NCI-H510A treated with DMSO at 0.1 percent for 48 hours (cell line): ENCODE data around the gene MSX1.
"Not testable (repeated sequence)": the region's sequence is repeated elsewhere in the genome, so short reads cannot be mapped to it uniquely, and the experiment has no call there.

Experiments used
- DNase-seq: peaks from one replicate; lab custom pipeline; 2025; lab: John Stamatoyannopoulos, UW

The MSX1 gene

DNA sequence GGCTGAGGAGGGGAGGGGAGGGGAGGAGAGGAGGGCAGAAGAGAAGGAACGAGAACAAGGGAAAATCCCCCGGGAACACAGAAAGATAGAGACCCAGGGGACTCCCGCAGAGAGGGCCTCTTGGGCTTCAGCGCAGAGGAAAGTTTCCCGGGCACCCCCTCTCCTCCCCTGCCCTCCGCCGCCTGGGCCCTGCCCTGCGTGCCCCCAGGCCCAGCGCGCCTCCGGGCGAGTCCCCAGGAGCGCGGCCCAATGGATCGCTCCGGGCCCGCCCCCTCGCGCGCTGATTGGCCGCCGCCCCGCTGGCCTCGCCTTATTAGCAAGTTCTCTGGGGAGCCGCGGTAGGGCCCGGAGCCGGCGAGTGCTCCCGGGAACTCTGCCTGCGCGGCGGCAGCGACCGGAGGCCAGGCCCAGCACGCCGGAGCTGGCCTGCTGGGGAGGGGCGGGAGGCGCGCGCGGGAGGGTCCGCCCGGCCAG is at the start of gene MSX1:
Gene MSX1 (plus strand): TSS at position 341 of the 474 bp plus-strand sequence. CDS start 235 bp downstream, outside the sequence.
- peak; percentile 75 for DNase-seq

DNA sequence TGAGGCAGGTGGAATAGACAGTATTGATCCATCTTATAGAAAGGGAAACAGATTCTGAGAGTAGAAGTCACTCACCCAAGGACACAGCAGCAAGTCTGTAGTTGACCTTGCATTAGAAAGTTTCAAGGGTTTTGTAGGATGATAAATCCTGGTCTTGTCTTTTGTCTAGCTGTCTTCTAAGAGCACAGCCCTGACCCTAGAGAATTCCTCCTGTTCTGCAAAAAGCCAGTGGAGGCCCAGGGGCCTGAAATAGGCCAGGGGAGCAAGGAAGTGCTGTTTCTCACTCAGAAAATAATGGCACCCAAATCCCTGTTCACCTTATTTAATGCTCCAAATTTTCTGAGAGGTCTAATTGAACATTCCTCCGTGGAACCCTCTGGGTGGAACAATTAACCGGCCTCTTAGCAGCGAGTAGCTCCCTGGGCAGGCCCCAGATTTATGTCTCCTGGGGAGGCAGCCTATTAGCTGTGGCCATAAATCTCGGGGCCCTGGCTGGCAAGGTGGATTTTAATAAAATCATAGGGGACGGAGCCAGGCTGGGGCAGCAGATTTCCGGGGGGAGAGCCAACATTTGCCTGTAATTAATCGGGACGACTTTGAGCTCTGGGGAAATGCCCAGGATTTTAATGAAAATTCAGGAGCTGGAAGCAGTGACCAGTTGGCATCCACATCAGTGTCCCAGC is 49.2 kb upstream of the MSX1 start:
- no peak for DNase-seq

DNA sequence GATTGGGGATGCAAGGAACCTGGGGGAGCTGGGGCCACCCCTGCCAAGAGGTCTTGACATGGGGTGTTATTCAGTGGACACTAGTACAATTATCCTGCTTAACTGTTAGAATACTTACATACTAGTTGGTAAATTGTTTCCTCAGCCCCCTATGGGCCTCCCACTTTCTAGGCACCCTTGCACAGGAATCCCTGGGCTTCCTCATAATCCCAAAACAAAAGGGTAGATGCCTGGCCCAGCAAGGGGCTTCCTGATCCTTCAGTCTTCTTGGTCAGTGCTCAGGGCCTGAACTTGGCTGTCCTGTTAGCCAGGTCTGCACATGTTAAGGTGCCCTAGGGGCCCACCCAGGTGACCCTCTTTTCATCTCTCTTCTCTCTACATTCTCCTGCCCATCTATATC is 48.7 kb upstream of the MSX1 start:
- DNase-seq = no peak

DNA sequence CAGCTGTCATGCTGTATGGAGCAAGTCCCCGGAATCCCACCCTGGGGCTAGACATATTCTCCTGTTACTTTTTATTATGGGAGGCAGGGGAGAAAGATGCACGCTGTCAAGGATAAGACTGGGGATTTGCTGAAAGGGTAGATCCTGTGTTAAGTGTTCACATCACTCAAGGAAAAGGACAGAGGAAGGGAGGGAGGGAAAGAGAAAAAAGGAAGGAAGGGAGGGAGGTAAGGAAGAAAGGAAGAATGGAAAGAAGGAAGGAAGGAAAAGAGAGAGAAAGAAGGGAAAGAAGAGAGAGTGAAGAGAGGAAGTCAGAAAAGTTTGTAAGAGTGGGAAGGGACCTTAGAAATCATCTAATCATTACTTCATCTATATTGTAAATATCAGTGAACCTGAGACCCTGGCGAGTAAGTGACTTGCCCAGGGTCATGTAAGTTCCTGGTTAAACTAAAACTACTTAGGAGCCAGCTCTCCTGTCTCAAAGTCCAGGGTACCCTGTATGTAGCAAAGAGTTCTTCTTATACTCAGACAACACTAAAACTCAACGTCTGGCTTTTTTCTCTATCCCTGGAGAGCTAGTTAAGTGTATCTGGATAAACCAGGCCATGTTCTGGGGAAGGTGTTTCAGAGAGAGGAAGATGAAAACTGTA is 47.2 kb upstream of the MSX1 start:
- no peak for DNase-seq

DNA sequence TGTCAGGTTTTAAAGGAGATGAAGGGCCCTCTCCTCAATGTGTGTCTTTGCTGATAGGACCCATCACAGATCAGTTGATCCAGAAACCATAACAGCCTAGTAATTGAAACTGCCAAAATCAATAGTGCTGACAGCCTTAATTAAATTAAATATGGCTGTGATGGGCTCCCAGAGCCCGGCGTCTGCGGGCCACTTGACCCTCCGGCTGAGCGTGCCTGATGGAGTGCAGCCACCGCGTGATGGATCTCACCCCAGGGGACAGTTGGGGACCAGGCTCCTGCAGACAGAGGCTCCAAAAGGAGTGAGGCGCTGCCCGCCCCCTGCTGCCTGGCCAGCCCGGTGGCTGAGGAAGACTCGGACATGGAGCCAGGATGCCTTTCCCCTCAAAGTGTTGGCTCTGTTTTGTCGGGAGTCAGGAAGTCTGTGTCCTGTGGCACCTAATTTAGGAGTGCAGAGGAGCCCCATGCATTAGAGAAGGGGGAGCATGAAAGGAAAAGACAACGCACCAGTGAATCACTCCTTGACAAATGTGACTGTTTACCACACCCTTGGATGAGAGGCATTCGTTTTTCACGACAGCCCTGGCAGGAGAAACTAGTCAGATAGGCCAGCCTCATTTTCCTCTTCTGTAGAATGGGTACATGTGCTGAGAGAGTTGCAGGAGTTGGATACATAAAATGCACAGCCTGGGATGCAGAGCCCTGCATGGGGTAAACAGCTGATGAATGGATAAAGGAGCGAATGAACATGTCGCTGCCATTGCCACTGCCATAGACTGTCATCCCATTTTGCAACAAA is 40.9 kb upstream of the MSX1 start:
- no peak for DNase-seq

DNA sequence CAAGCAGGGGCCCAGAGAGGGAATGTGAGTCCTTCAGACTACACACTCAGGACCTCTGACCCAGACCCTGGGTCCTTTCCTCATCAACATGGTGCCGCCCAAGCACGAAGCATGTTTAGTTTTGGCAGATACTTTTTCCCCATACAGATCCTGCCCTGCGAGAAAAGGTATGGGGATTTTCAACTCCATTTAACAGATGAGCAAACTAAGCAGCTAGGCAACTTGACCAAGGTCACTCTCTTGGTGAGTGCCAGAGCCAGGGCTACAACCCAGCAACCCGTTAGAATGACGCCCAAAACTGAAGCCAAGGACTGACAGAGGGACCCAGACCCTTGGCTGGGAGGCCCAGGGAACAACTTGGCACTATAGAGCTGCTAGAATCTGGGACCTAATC is 40.3 kb upstream of the MSX1 start:
- DNase-seq = no peak

DNA sequence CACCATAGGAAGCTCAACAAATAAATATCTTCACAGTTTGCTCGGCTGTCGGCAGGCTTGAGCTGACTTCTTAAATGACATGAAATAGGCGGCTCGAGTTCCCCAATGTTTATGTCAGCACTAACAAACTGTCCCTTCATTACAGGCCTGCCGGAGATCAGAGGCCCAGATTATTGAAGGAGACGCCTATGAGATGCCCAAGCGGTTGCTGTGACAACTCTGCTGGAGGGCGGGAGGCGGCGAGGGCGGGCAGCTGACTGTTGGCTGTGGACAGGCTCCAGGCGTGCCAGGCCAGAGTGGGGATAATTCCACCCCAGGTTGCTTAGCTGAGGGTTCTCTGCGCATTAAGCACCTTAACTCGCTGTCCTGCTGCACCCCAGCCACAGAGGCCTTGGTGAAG is 39.2 kb upstream of the MSX1 start:
- DNase-seq = no peak

DNA sequence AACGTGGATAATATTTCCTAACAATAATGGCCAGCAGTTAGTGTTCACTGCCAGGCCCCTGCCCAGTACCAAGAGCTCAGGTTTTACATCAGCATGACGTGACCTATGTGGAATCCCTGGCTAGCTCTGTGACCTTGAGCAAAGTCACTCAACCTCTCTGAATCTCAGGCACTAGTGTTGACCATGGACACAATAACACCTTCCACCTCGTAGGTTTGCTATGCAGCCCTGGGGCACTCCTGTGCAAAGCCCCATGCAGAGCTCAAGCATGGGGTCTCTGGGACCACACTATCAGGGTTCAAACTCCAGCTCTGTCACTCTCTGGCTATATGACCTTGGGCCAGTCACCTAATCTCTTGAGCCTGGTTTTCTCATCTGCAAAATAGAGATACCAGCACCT is 38.7 kb upstream of the MSX1 start:
- DNase-seq = no peak

DNA sequence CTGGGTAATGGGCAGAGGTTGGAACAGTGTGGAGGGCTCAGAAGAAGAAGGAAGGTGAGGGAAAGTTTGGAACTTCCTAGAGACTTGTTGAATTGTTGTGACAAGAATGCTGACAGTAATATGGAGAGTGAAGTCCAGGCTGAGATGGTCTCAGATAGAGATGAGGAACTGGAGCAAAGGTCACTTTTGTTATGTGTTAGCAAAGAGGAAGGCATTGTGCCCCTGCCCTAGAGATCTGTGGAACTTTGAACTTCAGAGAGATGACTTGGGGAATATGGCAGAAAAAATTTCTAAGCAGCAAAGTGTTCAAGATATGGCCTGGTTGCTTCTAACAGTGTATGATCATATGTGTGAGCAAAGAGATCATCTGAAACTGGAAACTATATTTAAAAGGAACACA is 37.9 kb upstream of the MSX1 start:
- DNase-seq = no peak

DNA sequence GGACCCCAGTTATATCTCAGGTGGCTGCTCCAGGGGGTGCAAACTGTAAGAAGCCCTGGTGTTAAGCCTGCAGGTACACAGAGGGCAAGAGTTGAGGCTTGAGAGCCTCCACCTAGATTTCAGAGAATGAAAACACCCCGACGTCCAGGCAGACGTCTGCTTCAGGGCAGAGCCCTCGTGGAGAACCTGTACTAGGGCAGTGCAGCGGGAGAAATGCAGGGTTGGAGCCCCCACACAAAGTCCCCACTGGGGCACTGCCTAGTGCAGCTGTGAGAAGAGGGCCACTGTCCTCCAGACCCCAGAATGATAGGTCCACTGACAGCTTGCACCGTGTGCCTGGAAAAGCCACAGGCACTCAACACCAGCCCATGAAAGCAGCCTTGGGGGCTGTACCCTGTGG is 37.2 kb upstream of the MSX1 start:
- DNase-seq = not testable (repeated sequence)

DNA sequence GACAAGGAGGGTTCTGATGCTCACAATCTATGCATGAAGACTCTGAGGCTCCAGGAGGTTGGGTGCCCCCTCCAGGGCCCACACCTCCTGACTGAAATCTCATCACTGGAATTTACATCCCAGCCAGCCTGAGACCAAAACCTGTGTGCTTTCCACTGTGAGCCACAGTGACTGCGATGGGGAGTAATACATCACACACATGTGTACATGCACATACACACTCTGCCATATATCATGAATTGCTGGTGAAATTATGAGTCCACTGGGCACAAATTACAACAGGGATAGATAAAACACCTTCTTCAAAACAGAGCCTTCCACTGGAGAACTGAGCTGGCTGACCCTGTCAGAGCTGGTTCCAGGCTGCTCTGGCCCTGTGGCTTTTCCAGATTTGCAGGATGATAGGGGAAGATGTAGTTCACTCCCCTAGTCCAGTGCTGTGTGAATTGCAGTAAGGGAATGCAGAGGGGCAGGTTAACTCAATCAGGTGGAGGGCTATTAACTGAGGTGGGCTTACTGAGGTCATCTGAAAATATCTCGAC is 35.8 kb upstream of the MSX1 start:
- DNase-seq = no peak

DNA sequence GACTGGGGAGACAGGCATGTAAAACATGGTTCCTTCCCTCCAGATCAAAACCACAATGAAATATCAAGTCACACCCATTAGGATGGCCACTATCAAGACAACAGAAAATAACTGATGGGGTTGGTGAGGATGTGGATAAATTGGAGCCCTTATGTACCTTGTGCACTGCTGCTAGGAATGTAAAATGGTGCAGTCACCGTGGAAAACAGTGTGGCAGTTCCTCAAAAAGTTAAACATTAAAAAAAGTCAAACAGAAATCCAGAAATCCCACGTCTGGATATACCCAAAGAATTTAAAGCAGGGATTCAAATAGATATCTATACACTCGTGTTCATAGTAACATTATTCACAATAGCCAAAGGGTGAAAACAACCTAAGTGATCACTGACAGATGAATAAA is 35.2 kb upstream of the MSX1 start:
- no peak for DNase-seq

DNA sequence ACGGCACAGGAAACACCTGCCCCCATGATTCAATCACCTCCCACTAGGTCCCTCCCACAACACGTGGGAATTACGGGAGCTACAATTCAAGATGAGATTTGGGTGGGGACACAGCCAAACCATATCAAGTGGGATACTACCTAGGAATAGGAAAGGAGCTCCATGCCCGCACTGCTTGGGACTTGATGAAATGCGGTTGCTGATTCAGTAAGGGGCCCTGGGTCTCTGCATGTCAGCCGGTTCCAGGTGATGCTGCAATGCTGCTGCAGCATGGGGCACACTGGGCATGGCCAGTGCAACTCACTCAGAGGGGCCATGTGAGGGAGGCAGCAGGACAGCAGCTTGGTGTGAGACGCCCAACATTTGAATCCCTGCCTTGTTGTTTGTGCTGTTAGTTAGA is 34.0 kb upstream of the MSX1 start:
- no peak for DNase-seq

DNA sequence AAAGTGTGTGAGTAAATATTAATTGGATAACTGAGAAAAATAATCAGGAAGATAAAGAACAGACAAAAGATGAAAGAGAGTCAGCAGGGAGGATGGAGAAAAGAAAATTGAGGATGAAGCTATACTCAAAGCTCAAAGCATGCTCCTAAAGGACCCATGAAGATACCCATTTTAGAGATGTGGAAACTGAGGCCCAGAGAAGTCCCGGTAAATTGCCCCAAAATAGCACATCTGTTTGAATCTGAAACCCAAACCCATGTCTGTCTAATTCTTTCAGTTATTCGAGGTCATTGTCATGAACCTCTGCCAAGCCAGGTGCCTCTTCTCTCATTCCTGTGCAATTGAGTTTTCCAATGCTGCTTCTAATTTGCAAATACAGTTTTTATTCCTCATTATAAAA is 29.6 kb upstream of the MSX1 start:
- DNase-seq = no peak

DNA sequence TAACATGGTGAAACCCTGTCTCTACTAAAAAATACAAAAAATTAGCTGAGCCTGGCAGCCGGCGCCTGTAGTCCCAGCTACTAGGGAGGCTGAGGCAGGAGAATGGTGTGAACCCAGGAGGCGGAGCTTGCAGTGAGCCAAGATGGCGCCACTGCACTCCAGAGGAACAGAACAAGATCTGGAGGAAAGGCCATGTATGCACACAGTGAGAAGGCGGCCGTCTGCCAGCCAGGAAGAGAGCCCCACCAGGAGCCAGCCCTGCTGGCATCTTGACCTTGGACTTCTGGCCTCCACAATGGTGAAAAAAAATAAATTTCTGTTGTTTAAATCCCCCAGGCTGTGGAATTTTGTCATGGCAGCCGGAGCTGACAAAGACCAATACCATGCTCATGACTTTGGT is 28.2 kb upstream of the MSX1 start:
- DNase-seq = no peak

DNA sequence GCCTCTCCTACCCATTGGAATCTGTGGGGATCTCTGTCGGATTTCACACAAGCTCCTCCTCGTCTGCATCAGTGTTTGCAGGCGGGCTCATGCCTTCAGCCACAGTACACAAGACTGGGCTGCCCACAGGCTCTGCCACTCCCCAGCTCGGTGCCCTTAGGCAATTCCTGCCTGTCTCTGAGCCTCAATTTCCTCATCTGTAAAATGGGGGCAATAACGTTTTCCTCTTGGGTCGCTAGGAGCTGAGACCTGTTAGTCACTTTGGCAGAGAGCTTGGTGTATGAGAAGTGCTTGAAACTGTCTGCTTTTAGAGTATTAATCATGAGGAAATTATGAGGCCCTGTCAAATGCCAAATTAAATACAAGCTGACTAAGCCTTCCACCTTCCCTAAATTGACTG is 27.6 kb upstream of the MSX1 start:
- no peak for DNase-seq

DNA sequence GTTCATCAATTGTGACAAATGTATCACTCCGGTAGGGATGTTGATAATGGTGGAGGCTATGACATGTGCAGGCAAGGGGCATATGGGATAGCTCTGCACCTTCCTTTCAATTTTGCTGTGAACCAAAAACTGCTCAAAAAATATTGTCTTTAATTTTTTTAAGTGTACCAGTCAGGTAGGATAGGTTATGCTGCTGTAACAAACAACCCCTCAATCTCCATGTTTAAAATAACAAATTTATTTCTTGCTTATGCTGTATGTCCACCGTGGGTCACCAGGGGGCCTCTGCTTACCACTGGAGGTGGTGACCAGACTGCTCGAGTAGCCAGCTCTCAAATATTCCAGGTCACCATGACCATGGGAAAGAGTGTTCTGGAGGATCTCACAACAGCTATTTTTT is 23.4 kb upstream of the MSX1 start:
- DNase-seq = no peak

DNA sequence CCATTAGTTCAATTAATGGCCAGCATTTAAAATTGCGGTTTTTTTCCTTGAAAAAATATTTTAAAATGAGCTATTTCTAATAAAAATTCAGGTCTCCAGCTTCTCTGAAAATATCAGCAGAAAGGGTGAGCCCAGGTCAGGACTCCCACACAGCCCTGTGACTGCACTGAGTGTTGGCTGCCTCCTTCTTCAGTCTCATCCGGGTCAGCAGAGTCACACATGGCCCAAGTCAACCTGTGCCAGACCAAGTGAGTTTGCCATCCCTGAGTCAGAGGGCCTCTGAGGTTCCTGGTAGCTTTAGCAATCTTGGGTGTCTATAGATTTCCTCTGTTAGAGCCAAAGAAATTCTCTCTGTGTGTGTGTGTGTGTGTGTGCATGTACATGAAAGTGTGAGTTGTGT is 22.1 kb upstream of the MSX1 start:
- no peak for DNase-seq

DNA sequence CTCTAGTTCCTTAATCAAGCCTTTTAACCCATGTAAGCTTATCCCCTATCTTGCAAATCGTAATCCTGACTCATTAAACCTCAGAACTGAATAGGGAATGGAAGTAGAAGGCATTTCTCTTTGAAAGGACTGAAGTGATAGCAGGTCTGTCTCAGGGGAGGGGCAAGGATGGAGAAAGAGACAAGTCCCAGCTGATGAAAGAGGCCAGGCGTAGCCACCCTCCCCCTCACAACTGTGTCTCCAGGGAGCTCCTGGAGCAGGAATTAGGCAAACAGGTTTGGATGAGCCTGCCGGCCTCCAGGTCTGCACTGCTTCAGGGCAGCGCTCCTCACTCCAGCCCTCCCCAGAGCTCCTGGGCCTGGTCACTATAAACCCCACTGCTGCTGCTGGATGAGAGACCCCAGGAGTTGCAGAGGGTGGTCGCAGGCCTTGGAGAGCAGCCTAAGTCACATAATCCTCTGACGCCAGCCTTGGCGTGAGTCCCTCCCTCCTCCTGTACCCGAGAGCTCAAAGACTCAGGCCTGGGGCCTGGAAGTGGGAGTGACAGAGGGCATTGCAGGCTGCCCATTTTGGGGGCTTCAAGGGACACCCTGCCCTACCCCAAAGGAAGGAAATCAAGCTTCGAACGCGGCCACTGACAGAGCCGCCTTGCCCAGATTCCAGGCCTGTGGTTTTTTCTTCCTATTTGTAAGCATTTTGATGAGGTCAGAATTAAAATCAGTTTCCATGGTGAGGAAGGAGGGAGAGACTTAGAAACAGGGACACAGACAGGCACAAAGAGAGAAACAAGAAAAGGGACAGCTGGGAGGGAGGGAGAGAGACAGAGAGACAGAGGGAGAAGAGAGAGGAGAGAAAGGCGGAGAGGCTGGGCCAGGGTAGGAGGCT is 21.2 kb upstream of the MSX1 start:
- DNase-seq = no peak

DNA sequence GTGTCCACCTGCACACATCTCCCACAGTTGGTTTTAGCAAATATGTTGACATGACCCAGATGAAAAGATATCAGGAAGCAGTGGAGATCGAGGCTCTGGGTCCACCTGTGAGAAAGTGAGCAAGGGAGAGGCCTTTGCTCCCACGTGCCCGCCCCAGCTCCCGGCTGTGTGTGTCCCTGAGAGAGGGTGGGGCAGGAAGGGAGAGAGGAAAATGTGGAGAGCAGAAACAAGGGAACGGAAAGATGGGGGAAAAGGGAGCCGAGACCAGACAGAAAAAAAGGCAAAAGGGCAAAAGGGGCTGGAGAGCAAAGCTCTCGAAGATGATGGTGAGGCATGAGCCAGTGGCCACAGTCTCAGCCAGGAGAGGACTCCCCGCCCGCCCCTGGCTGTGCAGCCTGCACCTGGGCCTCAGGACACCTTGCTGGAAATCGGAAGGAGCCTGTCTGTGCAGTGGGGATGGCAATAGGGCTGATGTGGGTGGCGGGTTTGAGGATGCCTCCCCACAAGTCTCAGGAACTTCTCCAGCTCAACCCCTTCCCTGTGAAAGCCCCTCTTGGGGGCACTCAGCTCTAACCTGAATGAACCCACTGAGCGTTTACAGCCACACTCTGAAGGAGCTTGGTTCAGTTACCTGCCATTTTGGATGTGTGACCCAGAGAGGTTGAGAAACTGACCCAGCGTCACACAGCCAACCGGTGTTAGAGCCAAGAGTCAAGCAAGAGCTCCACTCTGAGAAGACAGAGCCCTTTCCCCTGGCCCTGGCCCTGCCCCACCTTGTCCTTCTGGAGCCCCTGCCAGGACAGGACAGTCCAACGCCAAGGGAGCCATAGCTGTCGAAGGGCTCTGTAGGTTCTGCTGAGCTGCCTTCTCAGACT is 20.3 kb upstream of the MSX1 start:
- no peak for DNase-seq

DNA sequence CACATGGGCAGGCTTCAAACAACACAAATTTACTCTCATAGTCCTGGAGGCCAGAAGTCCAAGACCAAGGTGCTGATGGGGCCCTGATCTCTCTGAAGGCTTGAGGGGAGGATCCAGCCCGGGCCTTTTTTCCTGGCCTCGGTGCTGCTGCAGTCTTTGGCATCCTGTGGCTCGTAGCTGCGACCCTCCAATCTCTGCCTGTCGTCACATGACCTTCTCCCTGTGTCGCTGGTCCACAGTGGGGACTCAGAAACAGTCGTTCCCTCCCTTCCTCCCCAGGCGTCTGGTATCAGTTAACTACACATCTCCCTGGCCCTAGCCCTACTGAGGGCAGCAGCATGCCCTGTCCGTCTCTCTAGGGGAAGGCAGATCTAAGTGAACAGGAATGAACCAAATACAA is 19.1 kb upstream of the MSX1 start:
- DNase-seq = no peak
